Measurements from ENCODE around the gene GPAM. TPM values are rescaled to one million over a fixed set of nuclear protein-coding genes. Genes with fewer than 3 reads are reported as not detected.

The GPAM gene
- polyA plus RNA-seq, 1 of the 3 experiments (the other 2 are of a cell fraction), result 2.1 TPM

DNA sequence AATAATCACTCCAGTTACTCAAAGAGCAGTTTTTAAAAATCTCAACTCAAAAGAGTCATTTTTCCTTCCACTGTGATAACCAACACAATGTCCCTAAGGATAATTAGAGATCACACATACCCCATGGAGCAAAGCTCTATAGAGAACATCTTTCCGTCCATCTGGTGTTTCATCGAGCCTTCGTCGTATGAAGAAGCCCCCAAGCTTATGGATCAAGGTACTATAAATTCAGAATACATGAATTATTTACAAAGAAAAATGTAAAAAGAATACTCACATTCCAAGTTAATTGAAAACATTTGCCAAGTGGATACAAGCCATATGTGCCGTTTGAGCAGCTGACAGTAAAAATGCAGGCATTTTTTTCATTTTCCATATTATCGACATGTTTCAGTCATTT is 14.8 kb downstream of the GPAM start:
- H3K4me1 ChIP-seq (ENCODE audit: control insufficient read depth in 1 of 2, insufficient read depth in 2 of 2, low read depth in 1 of 2, low read length in 1 of 2), result no peaks in the 10 kb centered on the region
- peaks cover 4% of the 10 kb centered on the region for H3F3A ChIP-seq (replicated peaks; ENCODE audit: insufficient read depth)
- H3K9ac ChIP-seq, result no peak overlapping the region
- POLR2A ChIA-PET, result no interaction called here
- TF ChIP-seq SIN3A (IDR thresholded peaks at IDR 0.05; ENCODE audit: borderline replicate concordance, low read depth, low read length) (no peak), FOXJ3 (CRISPR knock-in tag; IDR thresholded peaks at IDR 0.05) (no peak), FOSL2 (IDR thresholded peaks at IDR 0.05; ENCODE audit: borderline replicate concordance, low read depth) (no peak), JUND (IDR thresholded peaks at IDR 0.05) (no peak), NRF1 (IDR thresholded peaks at IDR 0.05; ENCODE audit: low read depth, low read length) (no peak), TAF1 (IDR thresholded peaks at IDR 0.05; ENCODE audit: borderline replicate concordance, low read depth, low read length) (no peak), FOXM1 (IDR thresholded peaks at IDR 0.05; ENCODE audit: low read depth) (no peak), MXI1 (IDR thresholded peaks at IDR 0.05; ENCODE audit: low read depth, low read length) (no peak), GATA2 (CRISPR knock-in tag; IDR thresholded peaks at IDR 0.05) (no peak), SMC3 (IDR thresholded peaks at IDR 0.05; ENCODE audit: low read depth, low read length) (no peak), RAD21 (IDR thresholded peaks at IDR 0.05; ENCODE audit: low read length) (no peak), NFIC (IDR thresholded peaks at IDR 0.05; ENCODE audit: borderline replicate concordance) (no peak), EZH2phosphoT487 (IDR thresholded peaks at IDR 0.05; ENCODE audit: borderline replicate concordance, low read depth) (no peak), CHD2 (IDR thresholded peaks at IDR 0.05; ENCODE audit: low read length, partially characterized antibody) (no peak), RFX5 (IDR thresholded peaks at IDR 0.05; ENCODE audit: low read length) (no peak), RCOR1 (IDR thresholded peaks at IDR 0.05; ENCODE audit: low read length) (no peak), YY1 (IDR thresholded peaks at IDR 0.05; ENCODE audit: low read depth) (no peak)
- TF ChIP-seq, protein P1, sequence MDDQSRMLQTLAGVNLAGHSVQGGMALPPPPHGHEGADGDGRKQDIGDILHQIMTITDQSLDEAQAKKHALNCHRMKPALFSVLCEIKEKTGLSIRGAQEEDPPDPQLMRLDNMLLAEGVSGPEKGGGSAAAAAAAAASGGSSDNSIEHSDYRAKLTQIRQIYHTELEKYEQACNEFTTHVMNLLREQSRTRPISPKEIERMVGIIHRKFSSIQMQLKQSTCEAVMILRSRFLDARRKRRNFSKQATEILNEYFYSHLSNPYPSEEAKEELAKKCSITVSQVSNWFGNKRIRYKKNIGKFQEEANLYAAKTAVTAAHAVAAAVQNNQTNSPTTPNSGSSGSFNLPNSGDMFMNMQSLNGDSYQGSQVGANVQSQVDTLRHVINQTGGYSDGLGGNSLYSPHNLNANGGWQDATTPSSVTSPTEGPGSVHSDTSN (IDR thresholded peaks at IDR 0.05), result no peak
- no peak overlapping the region for H3K27ac ChIP-seq (ENCODE audit: low read depth in 2 of 2, low read length in 1 of 2)
- 86% methylated on average over 6 of the region's 6 CpGs for WGBS (ENCODE audit: low lambda C conversion rate)
- H3K4me2 ChIP-seq, result no peak overlapping the region
- no peak overlapping the region for H3K4me3 ChIP-seq (ENCODE audit: low read depth in 2 of 2, low read length in 1 of 2)
- no peaks in the 10 kb centered on the region for H4K20me1 ChIP-seq (ENCODE audit: insufficient read depth)
- H3K9me2 ChIP-seq, result no peaks in the 10 kb centered on the region
- no peaks in the 10 kb centered on the region for H3K27me3 ChIP-seq (ENCODE audit: insufficient read depth)
- no peaks in the 10 kb centered on the region for H3K79me2 ChIP-seq (ENCODE audit: insufficient read depth)
- no peaks in the 10 kb centered on the region for H3K9me3 ChIP-seq
- peaks cover 41 to 90% of the 10 kb centered on the region in 2 experiments for H3K36me3 ChIP-seq (replicated peaks in 1 of 2; ENCODE audit: control insufficient read depth in 1 of 2, insufficient read depth in 2 of 2, low read length in 1 of 2)
- CTCF ChIA-PET, result interaction anchor here (1.3 kb wide), 1 partner anchor 303 kb away, joined by 3 read pairs; no protein-coding TSS in a partner anchor
- no peak for DNase-seq
- no peak overlapping the region for H2AFZ ChIP-seq (ENCODE audit: low read depth)

DNA sequence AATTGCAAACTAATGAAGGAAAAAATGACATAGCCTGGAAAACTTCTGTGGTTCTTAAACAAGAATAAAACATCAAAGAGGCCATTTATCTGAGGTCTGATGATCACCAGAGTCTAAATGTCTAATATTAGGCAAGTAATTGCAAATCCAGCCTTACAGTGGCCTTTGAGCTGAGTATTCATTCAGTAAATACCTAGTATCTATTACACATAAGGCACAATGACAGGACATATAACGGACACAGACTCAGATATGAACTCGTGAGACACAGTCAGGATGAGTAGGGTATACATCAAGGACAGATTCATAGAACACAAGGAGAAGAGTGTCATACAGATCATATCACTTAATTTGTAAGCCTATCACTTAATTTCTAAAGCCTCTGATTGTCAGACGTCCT is 16.8 kb downstream of the GPAM start:
- H3F3A ChIP-seq (replicated peaks; ENCODE audit: insufficient read depth), result no peaks in the 10 kb centered on the region
- H3K27ac ChIP-seq (ENCODE audit: low read depth in 2 of 2, low read length in 1 of 2), result no peak overlapping the region
- no peaks in the 10 kb centered on the region for H3K9me2 ChIP-seq
- no peak overlapping the region for H2AFZ ChIP-seq (ENCODE audit: low read depth)
- H4K20me1 ChIP-seq (ENCODE audit: insufficient read depth), result no peaks in the 10 kb centered on the region
- no peak for TF ChIP-seq FOXM1 (IDR thresholded peaks at IDR 0.05; ENCODE audit: low read depth)
- TF ChIP-seq SMC3 (IDR thresholded peaks at IDR 0.05; ENCODE audit: low read depth, low read length), result no peak
- TF ChIP-seq RXRA (IDR thresholded peaks at IDR 0.05; ENCODE audit: borderline replicate concordance, low read depth), result no peak
- H3K79me2 ChIP-seq (ENCODE audit: insufficient read depth), result no peaks in the 10 kb centered on the region
- no peak for DNase-seq
- peaks cover 39 to 88% of the 10 kb centered on the region in 2 experiments for H3K36me3 ChIP-seq (replicated peaks in 1 of 2; ENCODE audit: control insufficient read depth in 1 of 2, insufficient read depth in 2 of 2, low read length in 1 of 2)
- no peaks in the 10 kb centered on the region for H3K9me3 ChIP-seq
- CTCF ChIA-PET, result no interaction called here
- H3K4me1 ChIP-seq (ENCODE audit: control insufficient read depth in 1 of 2, insufficient read depth in 2 of 2, low read depth in 1 of 2, low read length in 1 of 2), result no peaks in the 10 kb centered on the region
- POLR2A ChIA-PET, result no interaction called here
- WGBS (ENCODE audit: low lambda C conversion rate), result 97% methylated on average over 3 of the region's 3 CpGs
- no peak overlapping the region for H3K4me2 ChIP-seq
- H3K27me3 ChIP-seq (ENCODE audit: insufficient read depth), result no peaks in the 10 kb centered on the region
- no peak overlapping the region for H3K4me3 ChIP-seq (ENCODE audit: low read depth in 2 of 2, low read length in 1 of 2)
- H3K9ac ChIP-seq, result no peak overlapping the region

Measured in SK-N-SH (cell line).